Activated CD4-positive, alpha-beta T cell treated with anti-CD3 and anti-CD28 coated beads, Interleukin-2, amount 10 ng/mL, durations not matched to agents 24 days and 14 days (primary cell): ENCODE measurements around the gene GNGT1. TPM values are rescaled to one million over a fixed set of nuclear protein-coding genes. Genes with fewer than 3 reads are reported as not detected.

Experiments
- DNase-seq: peaks from one replicate; pipeline ENCODE4 v3.0.0; 2022
- H3K27ac Mint-ChIP-seq: one replicate; pipeline ENCODE4 v1.8.0; 2022; ENCODE audit warnings: mild to moderate bottlenecking, mixed read lengths
- H3K27me3 Mint-ChIP-seq: one replicate; pipeline ENCODE4 v1.8.0; 2022; ENCODE audit warnings: mixed read lengths
- H3K36me3 Mint-ChIP-seq: one replicate; pipeline ENCODE4 v1.8.0; 2022; ENCODE audit warnings: low read depth, mild to moderate bottlenecking, mixed read lengths
- H3K4me1 Mint-ChIP-seq: one replicate; pipeline ENCODE4 v1.8.0; 2021; ENCODE audit warnings: mixed read lengths
- H3K4me3 Mint-ChIP-seq: one replicate; pipeline ENCODE4 v1.8.0; 2022; ENCODE audit warnings: mild to moderate bottlenecking, moderate library complexity, mixed read lengths
- H3K9me3 Mint-ChIP-seq: one replicate; pipeline ENCODE4 v1.8.0; 2021; ENCODE audit warnings: mixed read lengths
- intact Hi-C: fragments of 100-400 bp; cut with micrococcal nuclease; formaldehyde crosslinking; loops from one replicate; pipeline ENCODE4 v1.15.1; 2023
- total RNA-seq: library from RNA; stranded (reverse); gene quantifications from 2 replicates; pipeline ENCODE4 v1.2.3, GENCODE V29; 2022

Gene GNGT1
- total RNA-seq, 1 donor from 2014 or later, result not detected

DNA sequence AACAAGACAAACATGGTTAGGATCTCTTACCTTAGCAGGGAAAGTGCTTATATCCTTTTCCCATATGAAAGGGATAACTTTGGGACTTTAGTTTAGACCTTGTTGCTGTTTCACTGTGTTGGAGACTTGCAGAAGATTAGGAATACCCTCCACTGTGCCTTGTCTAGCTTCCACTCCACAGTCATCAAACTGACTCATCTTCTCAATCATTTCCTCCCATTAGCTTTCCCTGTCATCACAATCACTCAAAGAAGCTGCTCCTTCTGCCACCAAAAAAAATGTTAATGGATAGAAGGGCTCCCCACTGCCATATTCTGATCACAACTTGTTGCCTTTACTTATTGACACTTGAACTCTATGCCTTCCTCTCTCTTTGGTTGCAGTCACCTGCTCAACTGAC, 31.9 kb downstream of the GNGT1 start:
- H3K27ac Mint-ChIP-seq, result no peak overlapping the region
- H3K36me3 Mint-ChIP-seq, result no peaks in the 10 kb centered on the region
- H3K4me1 Mint-ChIP-seq, result no peaks in the 10 kb centered on the region
- no peaks in the 10 kb centered on the region for H3K27me3 Mint-ChIP-seq
- DNase-seq, result no peak
- intact Hi-C loops, result no loop called here
- no peak overlapping the region for H3K4me3 Mint-ChIP-seq
- no peaks in the 10 kb centered on the region for H3K9me3 Mint-ChIP-seq

GRCh38 chr7:93941945-93942344, 35.6 kb downstream of the GNGT1 start:
- Mint-ChIP-seq H3K9me3 (no peaks in the 10 kb centered on the region), H3K36me3 (no peaks in the 10 kb centered on the region), H3K4me3 (no peak overlapping the region), H3K4me1 (no peaks in the 10 kb centered on the region), H3K27me3 (peaks cover 4% of the 10 kb centered on the region), H3K27ac (no peak overlapping the region)
- intact Hi-C loops, result no loop called here
- no peak for DNase-seq

- Mint-ChIP-seq H3K9me3 (no peaks in the 10 kb centered on the region), H3K4me1 (no peaks in the 10 kb centered on the region), H3K27me3 (peaks cover 4% of the 10 kb centered on the region), H3K27ac (no peak overlapping the region), H3K4me3 (no peak overlapping the region), H3K36me3 (no peaks in the 10 kb centered on the region)
- peak; percentile 16 for DNase-seq
- intact Hi-C loops, result no loop called here
Observed at GRCh38 chr7:93943816-93944540, 37.6 kb downstream of the GNGT1 start.

- intact Hi-C loops, result no loop called here
- no peak overlapping the region for H3K4me3 Mint-ChIP-seq
Observed at GRCh38 chr7:93944673-93945072, 38.3 kb downstream of the GNGT1 start.

GRCh38 chr7:93945083-93945482, 38.7 kb downstream of the GNGT1 start:
- no peaks in the 10 kb centered on the region for H3K9me3 Mint-ChIP-seq
- intact Hi-C loops, result no loop called here
- H3K4me3 Mint-ChIP-seq, result no peak overlapping the region
- H3K4me1 Mint-ChIP-seq, result no peaks in the 10 kb centered on the region
- DNase-seq, result peak; percentile 10
- no peaks in the 10 kb centered on the region for H3K36me3 Mint-ChIP-seq
- peaks cover 4% of the 10 kb centered on the region for H3K27me3 Mint-ChIP-seq
- no peak overlapping the region for H3K27ac Mint-ChIP-seq

More at GRCh38 chr7:93944673-93945072, 38.3 kb downstream of the GNGT1 start:
- Mint-ChIP-seq H3K9me3 (no peaks in the 10 kb centered on the region), H3K4me1 (no peaks in the 10 kb centered on the region), H3K27me3 (peaks cover 4% of the 10 kb centered on the region), H3K27ac (no peak overlapping the region), H3K36me3 (no peaks in the 10 kb centered on the region)
- no peak for DNase-seq

DNA sequence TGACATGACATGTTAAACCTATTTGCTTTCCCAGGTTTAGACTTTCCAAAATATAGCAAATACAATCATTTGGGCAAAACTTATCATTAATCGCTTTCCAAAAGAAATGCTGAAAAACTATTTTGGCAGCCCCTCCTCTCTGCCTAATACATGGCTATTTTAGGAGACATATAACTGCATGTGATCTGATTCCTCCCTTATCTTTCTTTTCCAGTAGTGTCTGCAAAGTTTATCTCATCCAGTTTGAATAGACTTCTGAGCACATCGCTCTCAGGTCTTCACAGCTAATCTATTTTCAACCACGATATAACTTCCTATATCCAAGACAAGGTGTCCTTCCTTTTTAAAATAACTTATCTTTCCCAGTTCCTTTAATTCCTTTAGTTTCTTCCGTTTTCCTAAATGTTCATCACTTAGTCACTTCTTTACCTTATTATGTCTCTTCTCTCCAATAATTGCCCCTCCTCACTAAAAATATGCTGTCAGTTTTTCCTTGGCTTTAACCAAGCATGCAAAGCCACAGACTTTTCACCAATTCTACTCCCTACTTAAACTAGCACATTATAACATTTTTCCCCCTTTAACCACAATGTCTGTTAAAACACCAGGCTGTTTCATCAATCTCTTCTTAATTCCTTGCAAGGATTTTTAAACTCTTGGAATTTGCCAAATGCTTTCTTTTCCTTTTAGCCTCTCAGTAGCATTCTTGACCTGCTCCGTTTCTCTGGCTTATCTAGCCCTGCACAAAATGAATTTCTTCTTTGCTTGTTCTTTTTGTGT, 39.6 kb downstream of the GNGT1 start:
- no peaks in the 10 kb centered on the region for H3K36me3 Mint-ChIP-seq
- H3K4me1 Mint-ChIP-seq, result no peaks in the 10 kb centered on the region
- no peaks in the 10 kb centered on the region for H3K9me3 Mint-ChIP-seq
- DNase-seq, result peak; percentile 10
- H3K27me3 Mint-ChIP-seq, result peaks cover 4% of the 10 kb centered on the region
- no peak overlapping the region for H3K27ac Mint-ChIP-seq
- no peak overlapping the region for H3K4me3 Mint-ChIP-seq
- intact Hi-C loops, result no loop called here

DNA sequence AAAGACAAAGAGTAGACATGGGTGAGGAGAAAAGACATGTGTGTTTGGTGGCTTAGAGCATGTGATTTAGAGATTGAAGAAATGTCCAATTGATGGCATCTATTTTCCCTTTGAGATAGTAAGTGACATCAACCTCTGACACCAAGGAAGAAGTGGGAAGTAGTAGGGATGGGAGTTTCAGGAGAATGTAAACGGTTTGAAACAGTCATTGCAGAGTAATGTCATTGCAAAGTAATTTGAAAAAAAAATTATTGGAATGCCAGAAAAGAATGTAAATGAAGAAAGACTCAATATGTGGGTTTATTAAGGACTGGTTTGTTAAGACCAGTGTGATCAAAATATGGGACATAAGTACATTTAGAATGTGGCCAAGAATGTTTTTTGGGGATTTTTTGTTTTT, 41.7 kb downstream of the GNGT1 start:
- no peak for DNase-seq
- Mint-ChIP-seq H3K27me3 (peaks cover 4% of the 10 kb centered on the region), H3K36me3 (no peaks in the 10 kb centered on the region), H3K4me1 (no peaks in the 10 kb centered on the region), H3K9me3 (no peaks in the 10 kb centered on the region), H3K4me3 (no peak overlapping the region), H3K27ac (no peak overlapping the region)
- intact Hi-C loops, result no loop called here

GRCh38 chr7:93948873-93949272, 42.5 kb downstream of the GNGT1 start:
- DNase-seq, result no peak
- H3K4me3 Mint-ChIP-seq, result no peak overlapping the region

GRCh38 chr7:93949423-93949822, 43.1 kb downstream of the GNGT1 start:
- Mint-ChIP-seq H3K36me3 (no peaks in the 10 kb centered on the region), H3K27me3 (no peaks in the 10 kb centered on the region), H3K4me1 (no peaks in the 10 kb centered on the region), H3K4me3 (no peak overlapping the region), H3K27ac (no peak overlapping the region), H3K9me3 (no peaks in the 10 kb centered on the region)
- intact Hi-C loops, result no loop called here
- no peak for DNase-seq

More at GRCh38 chr7:93948873-93949272, 42.5 kb downstream of the GNGT1 start:
- no peaks in the 10 kb centered on the region for H3K36me3 Mint-ChIP-seq
- no peaks in the 10 kb centered on the region for H3K9me3 Mint-ChIP-seq
- peaks cover 2% of the 10 kb centered on the region for H3K27me3 Mint-ChIP-seq
- H3K27ac Mint-ChIP-seq, result no peak overlapping the region
- intact Hi-C loops, result no loop called here
- no peaks in the 10 kb centered on the region for H3K4me1 Mint-ChIP-seq

GRCh38 chr7:93955304-93955703, 48.9 kb downstream of the GNGT1 start:
- H3K27ac Mint-ChIP-seq, result no peak overlapping the region
- no peak overlapping the region for H3K4me3 Mint-ChIP-seq
- DNase-seq, result no peak
- intact Hi-C loops, result no loop called here
- no peaks in the 10 kb centered on the region for H3K27me3 Mint-ChIP-seq
- H3K4me1 Mint-ChIP-seq, result no peaks in the 10 kb centered on the region
- no peaks in the 10 kb centered on the region for H3K9me3 Mint-ChIP-seq
- no peaks in the 10 kb centered on the region for H3K36me3 Mint-ChIP-seq

- Mint-ChIP-seq H3K4me1 (no peaks in the 10 kb centered on the region), H3K27me3 (no peaks in the 10 kb centered on the region), H3K36me3 (no peaks in the 10 kb centered on the region), H3K9me3 (no peaks in the 10 kb centered on the region), H3K4me3 (no peak overlapping the region), H3K27ac (no peak overlapping the region)
- intact Hi-C loops, result no loop called here
- no peak for DNase-seq
Observed at GRCh38 chr7:93957767-93958166, 51.4 kb downstream of the GNGT1 start.

DNA sequence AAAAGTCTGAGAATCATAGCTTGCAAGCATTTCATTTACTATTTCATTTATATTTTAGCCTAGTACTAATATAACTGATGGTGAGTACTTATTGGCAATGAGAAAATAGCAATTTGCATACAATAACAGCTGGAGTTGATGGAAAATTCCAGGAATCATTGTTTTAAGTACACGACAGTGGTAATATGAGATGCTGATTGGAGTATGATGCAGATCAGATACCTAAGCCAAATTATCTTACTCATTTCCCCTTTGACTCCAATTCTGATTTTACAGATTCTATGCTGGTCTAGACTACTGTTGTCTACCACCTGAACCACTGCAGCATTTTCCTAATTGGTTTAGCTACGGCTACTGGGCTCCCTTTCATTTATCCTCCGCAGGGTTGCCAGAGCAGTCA, 51.8 kb downstream of the GNGT1 start:
- no peaks in the 10 kb centered on the region for H3K4me1 Mint-ChIP-seq
- intact Hi-C loops, result no loop called here

DNA sequence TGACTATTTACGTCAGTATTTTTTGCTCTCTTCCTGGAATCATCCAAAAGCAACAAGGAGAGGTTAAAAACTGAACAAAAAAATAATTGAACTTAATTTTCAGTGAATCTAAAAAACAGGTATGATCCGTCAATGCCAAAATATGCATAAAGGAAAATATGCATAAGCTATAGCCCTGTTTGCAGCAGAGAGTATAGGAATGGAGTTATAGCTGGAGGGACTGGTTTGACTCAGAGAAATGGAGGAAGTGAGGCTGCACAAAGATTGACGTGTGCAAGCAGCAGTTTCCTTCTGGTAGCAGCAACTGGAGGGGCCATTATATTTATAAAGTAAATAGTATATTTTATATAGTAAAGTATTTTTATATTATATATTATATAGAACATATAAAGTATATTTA, 52.3 kb downstream of the GNGT1 start:
- no peaks in the 10 kb centered on the region for H3K36me3 Mint-ChIP-seq
- H3K27me3 Mint-ChIP-seq, result no peaks in the 10 kb centered on the region
- intact Hi-C loops, result no loop called here
- H3K4me3 Mint-ChIP-seq, result no peak overlapping the region
- no peak overlapping the region for H3K27ac Mint-ChIP-seq
- H3K4me1 Mint-ChIP-seq, result no peaks in the 10 kb centered on the region
- DNase-seq, result no peak
- no peaks in the 10 kb centered on the region for H3K9me3 Mint-ChIP-seq

More for the DNA sequence above, 51.8 kb downstream of the GNGT1 start:
- Mint-ChIP-seq H3K9me3 (no peaks in the 10 kb centered on the region), H3K27ac (no peak overlapping the region), H3K36me3 (no peaks in the 10 kb centered on the region), H3K4me3 (no peak overlapping the region), H3K27me3 (no peaks in the 10 kb centered on the region)
- DNase-seq, result no peak
